Neural cell (in vitro differentiated cells): ENCODE results near the gene SNX20. TPM values are rescaled to one million over a fixed set of nuclear protein-coding genes. Genes with fewer than 3 reads are reported as not detected.

Experiments
- H2AFZ ChIP-seq: fragments of 200-600, 300-800 bp; sonication (generic), shearing (Covaris generic); 2 replicates; pipeline ENCODE4 v1.6.0; 2014; ENCODE audit warnings: low read depth, mild to moderate bottlenecking, antibody characterized with exemption, low read length, moderate library complexity
- H3F3A ChIP-seq: fragments of 200-600 bp; shearing (Covaris generic); 2 replicates; pipeline ENCODE4 v1.6.1; 2016; ENCODE audit warnings: mild to moderate bottlenecking, moderate library complexity, mixed read lengths, antibody characterized with exemption, low read length; ENCODE audit not compliant: insufficient read depth, poor library complexity, severe bottlenecking
- H3K27ac ChIP-seq: fragments of 200-600, 300-800 bp; sonication (generic), shearing (Covaris generic); 2 replicates; pipeline ENCODE4 v1.5.1; 2014; ENCODE audit warnings: mild to moderate bottlenecking, low read length, moderate library complexity
- H3K27me3 ChIP-seq: fragments of 300-800, 200-600 bp; sonication (generic), shearing (Covaris generic); 2 replicates; pipeline ENCODE4 v1.6.0; 2014; ENCODE audit warnings: mild to moderate bottlenecking, low read depth, low read length, moderate library complexity; ENCODE audit not compliant: insufficient read depth
- H3K36me3 ChIP-seq: fragments of 300-800, 200-600 bp; sonication (generic), shearing (Covaris generic); 2 replicates; pipeline ENCODE4 v1.5.1; 2014; ENCODE audit warnings: mild to moderate bottlenecking, antibody characterized with exemption, low read length, moderate library complexity; ENCODE audit not compliant: insufficient read depth
- H3K4me2 ChIP-seq: fragments of 300-800, 200-600 bp; sonication (generic), shearing (Covaris generic); 2 replicates; pipeline ENCODE4 v1.6.0; 2014; ENCODE audit warnings: mild to moderate bottlenecking, low read length
- H3K4me3 ChIP-seq: fragments of 300-800, 200-600 bp; sonication (generic), shearing (Covaris generic); 2 replicates; pipeline ENCODE4 v1.5.1; 2014; ENCODE audit warnings: mild to moderate bottlenecking, low read length, moderate library complexity
- H3K79me2 ChIP-seq: fragments of 200-600 bp; shearing (Covaris generic); replicated peaks from 2 replicates; pipeline ENCODE4 v1.6.0; 2014; ENCODE audit warnings: mild to moderate bottlenecking, low read length, moderate library complexity; ENCODE audit not compliant: insufficient read depth
- H3K9ac ChIP-seq: fragments of 300-800, 200-600 bp; sonication (generic), shearing (Covaris generic); 2 replicates; pipeline ENCODE4 v1.6.1; 2016; ENCODE audit warnings: mild to moderate bottlenecking, low read length, mixed read lengths
- H3K9me2 ChIP-seq: fragments of 200-600 bp; shearing (Covaris generic); 2 replicates; pipeline ENCODE4 v1.6.1; 2016; ENCODE audit warnings: mild to moderate bottlenecking, low read length, mixed read lengths; ENCODE audit not compliant: insufficient read depth
- H3K9me3 ChIP-seq: fragments of 200-600, 300-800 bp; sonication (generic), shearing (Covaris generic); 2 replicates; pipeline ENCODE4 v1.6.1; 2016; ENCODE audit warnings: mild to moderate bottlenecking, mixed run types, low read length, moderate library complexity, mixed read lengths
- H4K20me1 ChIP-seq: fragments of 200-600 bp; shearing (Covaris generic); 2 replicates; pipeline ENCODE4 v1.6.1; 2016; ENCODE audit warnings: mild to moderate bottlenecking, mixed run types; ENCODE audit not compliant: insufficient read depth
- CTCF ChIP-seq: fragments of 450-650 bp; IDR thresholded peaks from 2 replicates; pipeline ENCODE4 v1.5.1; 2014; ENCODE audit warnings: antibody characterized with exemption, mild to moderate bottlenecking, moderate library complexity; ENCODE audit not compliant: poor library complexity, severe bottlenecking
- EP300 ChIP-seq: fragments of 450-650 bp; conservative IDR thresholded peaks from 2 replicates; pipeline ENCODE4 v1.6.1; 2014; ENCODE audit warnings: antibody characterized with exemption, mild to moderate bottlenecking, moderate library complexity; ENCODE audit not compliant: poor library complexity, severe bottlenecking
- EZH2 ChIP-seq: fragments of 200-600, 300-800 bp; shearing (Covaris generic), sonication (generic); IDR thresholded peaks from 2 replicates; pipeline ENCODE4 v1.6.1; 2014; ENCODE audit warnings: antibody characterized with exemption, low read length, borderline replicate concordance, mild to moderate bottlenecking; ENCODE audit not compliant: insufficient read depth, poor library complexity, severe bottlenecking
- MXI1 ChIP-seq: fragments of 450-650 bp; conservative IDR thresholded peaks from 2 replicates; pipeline ENCODE4 v1.6.1; 2014; ENCODE audit warnings: antibody characterized with exemption, mild to moderate bottlenecking; ENCODE audit not compliant: poor library complexity, severe bottlenecking
- POLR2AphosphoS5 ChIP-seq: IDR thresholded peaks from 2 replicates; pipeline ENCODE4 v1.6.1; 2012
- RAD21 ChIP-seq: fragments of 450-650 bp; conservative IDR thresholded peaks from 2 replicates; pipeline ENCODE4 v1.6.1; 2014; ENCODE audit warnings: antibody characterized with exemption, mild to moderate bottlenecking, moderate library complexity
- REST ChIP-seq: IDR thresholded peaks from 2 replicates; pipeline ENCODE4 v1.6.1; 2012; ENCODE audit warnings: borderline replicate concordance
- SMC3 ChIP-seq: fragments of 450-650 bp; conservative IDR thresholded peaks from 2 replicates; pipeline ENCODE4 v1.6.1; 2014; ENCODE audit warnings: antibody characterized with exemption, mild to moderate bottlenecking, moderate library complexity; ENCODE audit not compliant: poor library complexity
- TAF1 ChIP-seq: IDR thresholded peaks from 2 replicates; pipeline ENCODE4 v1.6.1; 2012; ENCODE audit warnings: low read depth
- polyA plus RNA-seq: library from polyadenylated mRNA; depleted of rRNA; stranded (reverse); fragments of >200 nt; gene quantifications from 2 replicates; pipeline ENCODE4 v1.2.3, GENCODE V29; 2014

Gene SNX20
- polyA plus RNA-seq, 1 donor from 2014 or later: not detected

- H3K27ac ChIP-seq: no peak overlapping the region
- no peaks in the 10 kb centered on the region for H3K9me3 ChIP-seq
- H4K20me1 ChIP-seq: no peaks in the 10 kb centered on the region
- TF ChIP-seq SMC3 (no peak), RAD21 (no peak), POLR2AphosphoS5 (no peak), MXI1 (no peak), EP300 (no peak), CTCF (no peak), TAF1 (no peak), EZH2 (no peak), REST (no peak)
- H3F3A ChIP-seq: no peaks in the 10 kb centered on the region
- H2AFZ ChIP-seq: no peak overlapping the region
- no peak overlapping the region for H3K9ac ChIP-seq
- no peaks in the 10 kb centered on the region for H3K79me2 ChIP-seq
- H3K27me3 ChIP-seq: no peaks in the 10 kb centered on the region
- H3K4me2 ChIP-seq: no peak overlapping the region
- H3K36me3 ChIP-seq: no peaks in the 10 kb centered on the region
- H3K4me3 ChIP-seq: no peak overlapping the region
- H3K9me2 ChIP-seq: no peaks in the 10 kb centered on the region
Measured at GRCh38 chr16:50631249-50631984, 49.7 kb downstream of the SNX20 start.

GRCh38 chr16:50630394-50631020, 50.6 kb downstream of the SNX20 start:
- H3K4me3 ChIP-seq: no peak overlapping the region
- no peaks in the 10 kb centered on the region for H3K36me3 ChIP-seq
- no peaks in the 10 kb centered on the region for H3K9me3 ChIP-seq
- H3K4me2 ChIP-seq: no peak overlapping the region
- no peak overlapping the region for H2AFZ ChIP-seq
- no peak overlapping the region for H3K9ac ChIP-seq
- no peaks in the 10 kb centered on the region for H3F3A ChIP-seq
- TF ChIP-seq EZH2 (no peak), POLR2AphosphoS5 (no peak), TAF1 (no peak), EP300 (no peak), REST (no peak), SMC3 (no peak), MXI1 (no peak), CTCF (no peak)
- H3K27me3 ChIP-seq: no peaks in the 10 kb centered on the region
- no peaks in the 10 kb centered on the region for H4K20me1 ChIP-seq
- no peaks in the 10 kb centered on the region for H3K79me2 ChIP-seq
- no peaks in the 10 kb centered on the region for H3K9me2 ChIP-seq
- H3K27ac ChIP-seq: no peak overlapping the region
